Measurements from ENCODE around the gene PRKN.

The PRKN gene

GRCh38 chr6:161373905-161374451 is 1353.6 kb downstream of the PRKN start:
- Histone ChIP-seq H3K36me3 (ENCODE audit: insufficient read depth, low read depth, low read length) (no peaks in the 10 kb centered on the region), H3K9ac (ENCODE audit: low read depth, low read length) (no peak overlapping the region), H3K9me3 (ENCODE audit: insufficient read depth, low read depth, low read length) (no peaks in the 10 kb centered on the region), H3K4me3 (ENCODE audit: low read length) (no peak overlapping the region), H3K4me1 (ENCODE audit: insufficient read depth, low read length) (no peaks in the 10 kb centered on the region), H3K27ac (ENCODE audit: low read length) (no peak overlapping the region), H3K27me3 (ENCODE audit: insufficient read depth, low read length) (no peaks in the 10 kb centered on the region)

GRCh38 chr6:161372422-161372793 is 1355.2 kb downstream of the PRKN start:
- no peaks in the 10 kb centered on the region for H3K9me3 ChIP-seq (ENCODE audit: insufficient read depth, low read depth, low read length)
- no peaks in the 10 kb centered on the region for H3K4me1 ChIP-seq (ENCODE audit: insufficient read depth, low read length)
- no peak overlapping the region for H3K27ac ChIP-seq (ENCODE audit: low read length)
- H3K27me3 ChIP-seq (ENCODE audit: insufficient read depth, low read length): no peaks in the 10 kb centered on the region
- no peaks in the 10 kb centered on the region for H3K36me3 ChIP-seq (ENCODE audit: insufficient read depth, low read depth, low read length)
- no peak overlapping the region for H3K9ac ChIP-seq (ENCODE audit: low read depth, low read length)
- no peak overlapping the region for H3K4me3 ChIP-seq (ENCODE audit: low read length)

- Histone ChIP-seq H3K4me3 (ENCODE audit: low read length) (no peak overlapping the region), H3K4me1 (ENCODE audit: insufficient read depth, low read length) (no peaks in the 10 kb centered on the region), H3K27ac (ENCODE audit: low read length) (no peak overlapping the region), H3K27me3 (ENCODE audit: insufficient read depth, low read length) (no peaks in the 10 kb centered on the region), H3K9me3 (ENCODE audit: insufficient read depth, low read depth, low read length) (no peaks in the 10 kb centered on the region), H3K9ac (ENCODE audit: low read depth, low read length) (no peak overlapping the region), H3K36me3 (ENCODE audit: insufficient read depth, low read depth, low read length) (no peaks in the 10 kb centered on the region)
Observed at GRCh38 chr6:161370880-161371279, 1356.7 kb downstream of the PRKN start.

GRCh38 chr6:161369339-161369738 is 1358.2 kb downstream of the PRKN start:
- Histone ChIP-seq H3K4me1 (ENCODE audit: insufficient read depth, low read length) (no peaks in the 10 kb centered on the region), H3K4me3 (ENCODE audit: low read length) (no peak overlapping the region), H3K36me3 (ENCODE audit: insufficient read depth, low read depth, low read length) (no peaks in the 10 kb centered on the region), H3K9me3 (ENCODE audit: insufficient read depth, low read depth, low read length) (no peaks in the 10 kb centered on the region), H3K9ac (ENCODE audit: low read depth, low read length) (no peak overlapping the region), H3K27ac (ENCODE audit: low read length) (no peak overlapping the region), H3K27me3 (ENCODE audit: insufficient read depth, low read length) (no peaks in the 10 kb centered on the region)

GRCh38 chr6:161368514-161368913 is 1359.1 kb downstream of the PRKN start:
- no peaks in the 10 kb centered on the region for H3K9me3 ChIP-seq (ENCODE audit: insufficient read depth, low read depth, low read length)
- no peak overlapping the region for H3K4me3 ChIP-seq (ENCODE audit: low read length)
- H3K4me1 ChIP-seq (ENCODE audit: insufficient read depth, low read length): no peaks in the 10 kb centered on the region
- H3K27me3 ChIP-seq (ENCODE audit: insufficient read depth, low read length): no peaks in the 10 kb centered on the region
- no peak overlapping the region for H3K9ac ChIP-seq (ENCODE audit: low read depth, low read length)
- no peaks in the 10 kb centered on the region for H3K36me3 ChIP-seq (ENCODE audit: insufficient read depth, low read depth, low read length)
- no peak overlapping the region for H3K27ac ChIP-seq (ENCODE audit: low read length)

- Histone ChIP-seq H3K4me1 (ENCODE audit: insufficient read depth, low read length) (no peaks in the 10 kb centered on the region), H3K4me3 (ENCODE audit: low read length) (no peak overlapping the region), H3K27ac (ENCODE audit: low read length) (no peak overlapping the region), H3K9ac (ENCODE audit: low read depth, low read length) (no peak overlapping the region), H3K9me3 (ENCODE audit: insufficient read depth, low read depth, low read length) (no peaks in the 10 kb centered on the region), H3K36me3 (ENCODE audit: insufficient read depth, low read depth, low read length) (no peaks in the 10 kb centered on the region), H3K27me3 (ENCODE audit: insufficient read depth, low read length) (no peaks in the 10 kb centered on the region)
Observed at GRCh38 chr6:161367472-161367871, 1360.1 kb downstream of the PRKN start.

- H3K36me3 ChIP-seq (ENCODE audit: insufficient read depth, low read depth, low read length): no peaks in the 10 kb centered on the region
- H3K9me3 ChIP-seq (ENCODE audit: insufficient read depth, low read depth, low read length): no peaks in the 10 kb centered on the region
- H3K27me3 ChIP-seq (ENCODE audit: insufficient read depth, low read length): no peaks in the 10 kb centered on the region
- H3K9ac ChIP-seq (ENCODE audit: low read depth, low read length): no peak overlapping the region
- no peak overlapping the region for H3K4me3 ChIP-seq (ENCODE audit: low read length)
- H3K27ac ChIP-seq (ENCODE audit: low read length): no peak overlapping the region
- no peaks in the 10 kb centered on the region for H3K4me1 ChIP-seq (ENCODE audit: insufficient read depth, low read length)
Observed at GRCh38 chr6:161366301-161366923, 1361.2 kb downstream of the PRKN start.

GRCh38 chr6:161365633-161366032 is 1361.9 kb downstream of the PRKN start:
- Histone ChIP-seq H3K4me1 (ENCODE audit: insufficient read depth, low read length) (no peaks in the 10 kb centered on the region), H3K27ac (ENCODE audit: low read length) (no peak overlapping the region), H3K4me3 (ENCODE audit: low read length) (no peak overlapping the region), H3K27me3 (ENCODE audit: insufficient read depth, low read length) (no peaks in the 10 kb centered on the region), H3K36me3 (ENCODE audit: insufficient read depth, low read depth, low read length) (no peaks in the 10 kb centered on the region), H3K9ac (ENCODE audit: low read depth, low read length) (no peak overlapping the region), H3K9me3 (ENCODE audit: insufficient read depth, low read depth, low read length) (no peaks in the 10 kb centered on the region)

- Histone ChIP-seq H3K4me1 (ENCODE audit: insufficient read depth, low read length) (no peaks in the 10 kb centered on the region), H3K9ac (ENCODE audit: low read depth, low read length) (no peak overlapping the region), H3K9me3 (ENCODE audit: insufficient read depth, low read depth, low read length) (no peaks in the 10 kb centered on the region), H3K4me3 (ENCODE audit: low read length) (no peak overlapping the region), H3K27me3 (ENCODE audit: insufficient read depth, low read length) (no peaks in the 10 kb centered on the region), H3K27ac (ENCODE audit: low read length) (no peak overlapping the region), H3K36me3 (ENCODE audit: insufficient read depth, low read depth, low read length) (no peaks in the 10 kb centered on the region)
Observed at GRCh38 chr6:161363286-161363685, 1364.3 kb downstream of the PRKN start.

- Histone ChIP-seq H3K27me3 (ENCODE audit: insufficient read depth, low read length) (no peaks in the 10 kb centered on the region), H3K4me3 (ENCODE audit: low read length) (no peak overlapping the region), H3K9ac (ENCODE audit: low read depth, low read length) (no peak overlapping the region), H3K4me1 (ENCODE audit: insufficient read depth, low read length) (no peaks in the 10 kb centered on the region), H3K9me3 (ENCODE audit: insufficient read depth, low read depth, low read length) (no peaks in the 10 kb centered on the region), H3K36me3 (ENCODE audit: insufficient read depth, low read depth, low read length) (no peaks in the 10 kb centered on the region), H3K27ac (ENCODE audit: low read length) (no peak overlapping the region)
Observed at GRCh38 chr6:161362266-161362665, 1365.3 kb downstream of the PRKN start.

GRCh38 chr6:161361529-161361928 is 1366.0 kb downstream of the PRKN start:
- H3K36me3 ChIP-seq (ENCODE audit: insufficient read depth, low read depth, low read length): no peaks in the 10 kb centered on the region

GRCh38 chr6:161360520-161360919 is 1367.0 kb downstream of the PRKN start:
- Histone ChIP-seq H3K36me3 (ENCODE audit: insufficient read depth, low read depth, low read length) (no peaks in the 10 kb centered on the region), H3K9ac (ENCODE audit: low read depth, low read length) (no peak overlapping the region), H3K4me1 (ENCODE audit: insufficient read depth, low read length) (no peaks in the 10 kb centered on the region), H3K27ac (ENCODE audit: low read length) (no peak overlapping the region), H3K9me3 (ENCODE audit: insufficient read depth, low read depth, low read length) (no peaks in the 10 kb centered on the region), H3K27me3 (ENCODE audit: insufficient read depth, low read length) (no peaks in the 10 kb centered on the region), H3K4me3 (ENCODE audit: low read length) (no peak overlapping the region)

More at GRCh38 chr6:161361529-161361928, 1366.0 kb downstream of the PRKN start:
- Histone ChIP-seq H3K4me1 (ENCODE audit: insufficient read depth, low read length) (no peaks in the 10 kb centered on the region), H3K27ac (ENCODE audit: low read length) (no peak overlapping the region), H3K9me3 (ENCODE audit: insufficient read depth, low read depth, low read length) (no peaks in the 10 kb centered on the region), H3K9ac (ENCODE audit: low read depth, low read length) (no peak overlapping the region), H3K4me3 (ENCODE audit: low read length) (no peak overlapping the region), H3K27me3 (ENCODE audit: insufficient read depth, low read length) (no peaks in the 10 kb centered on the region)

Measured in iPS-20b (cell line).